Jurkat, Clone E6-1 (cell line): ENCODE results near the gene RILP.

Experiments used
- DNase-seq: peaks from one replicate; pipeline ENCODE4 v3.0.0-alpha.2; 2011; ENCODE audit warnings: low read depth, low spot score
- H3K4me3 ChIP-seq: 2 replicates; pipeline ENCODE4 v1.5.1; 2011; ENCODE audit warnings: mild to moderate bottlenecking, low read length, control low read depth, moderate library complexity

The RILP gene

DNA sequence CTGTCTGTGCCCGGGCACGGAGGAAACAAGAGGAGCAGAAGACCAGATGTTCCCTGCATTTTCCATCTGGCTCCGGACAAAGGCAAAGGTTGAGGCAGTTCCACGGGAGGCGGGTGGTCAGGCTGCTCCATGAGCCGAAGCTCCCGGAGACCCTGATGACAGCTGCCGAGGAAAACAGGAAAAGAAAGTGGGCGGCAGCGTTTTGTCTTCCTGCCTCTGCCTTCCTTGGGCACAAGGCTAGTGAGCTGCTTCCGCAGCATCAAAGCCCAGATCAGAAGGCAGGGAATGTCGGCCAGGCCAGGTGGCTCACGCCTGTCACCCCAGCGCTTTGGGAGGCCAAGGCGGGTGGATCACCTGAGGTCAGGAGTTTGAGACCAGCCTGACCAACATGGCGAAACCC lies 37.3 kb downstream of the RILP start:
- no peak for DNase-seq
- no peak overlapping the region for H3K4me3 ChIP-seq

DNA sequence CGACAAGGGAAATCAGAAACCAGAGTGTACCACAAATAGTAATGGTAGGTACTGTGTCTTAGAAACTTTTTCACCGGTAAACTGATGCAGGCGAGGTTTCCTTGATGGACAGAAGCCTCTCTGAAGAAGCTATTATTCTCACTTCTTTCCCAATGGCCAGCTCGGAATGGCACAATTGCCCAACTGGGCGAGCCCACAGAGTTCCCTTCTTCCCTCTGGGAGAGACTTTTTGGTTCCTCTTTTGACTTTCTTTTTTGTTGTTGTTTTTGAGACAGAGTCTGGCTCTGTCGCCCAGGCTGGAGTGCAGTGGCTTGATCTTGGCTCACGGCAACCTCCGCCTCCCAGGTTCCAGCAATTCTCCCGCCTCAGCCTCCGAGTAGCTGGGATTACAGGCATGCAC lies 38.0 kb downstream of the RILP start:
- H3K4me3 ChIP-seq: no peak overlapping the region
- no peak for DNase-seq

DNA sequence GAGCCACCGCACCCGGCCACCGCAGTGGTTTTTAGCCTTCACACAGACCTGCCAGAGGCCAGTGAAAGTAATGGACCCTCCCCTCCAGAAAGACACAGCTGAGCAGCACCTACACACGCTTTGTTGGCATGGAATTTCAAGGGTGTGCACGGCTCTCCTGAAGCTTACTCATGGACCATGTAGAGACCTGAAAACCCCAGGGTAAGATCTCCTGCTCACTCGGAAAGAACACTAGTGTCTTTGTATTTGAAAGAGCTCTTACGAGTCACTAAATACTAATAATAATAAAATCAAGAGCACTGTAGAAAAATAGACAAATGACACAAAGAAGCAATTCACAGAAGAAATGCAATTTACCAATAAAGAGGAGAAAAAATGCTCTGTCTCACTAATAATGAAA lies 41.0 kb downstream of the RILP start:
- DNase-seq: no peak

DNA sequence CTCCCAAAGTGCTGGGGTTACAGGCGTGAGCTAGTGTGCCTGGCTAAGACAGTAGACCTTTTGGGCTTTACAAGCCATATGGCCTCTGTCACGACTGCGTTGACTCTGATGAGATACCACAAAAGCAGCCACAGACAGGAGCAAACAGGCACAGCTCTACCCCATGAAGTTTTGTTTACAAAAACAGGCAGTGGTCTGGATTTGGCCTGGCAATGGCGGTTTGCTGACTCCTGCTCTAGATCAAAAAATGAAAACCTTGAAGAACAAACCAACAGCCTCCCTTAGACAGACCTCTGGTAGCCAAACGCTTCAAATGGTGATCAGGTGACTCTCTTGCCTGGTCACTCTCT lies 41.7 kb downstream of the RILP start:
- H3K4me3 ChIP-seq: no peak overlapping the region
- no peak for DNase-seq

More for the DNA sequence above, 41.0 kb downstream of the RILP start:
- no peak overlapping the region for H3K4me3 ChIP-seq

- H3K4me3 ChIP-seq: no peak overlapping the region
- DNase-seq: no peak
Measured at GRCh38 chr17:1606352-1606985, 43.2 kb downstream of the RILP start.

DNA sequence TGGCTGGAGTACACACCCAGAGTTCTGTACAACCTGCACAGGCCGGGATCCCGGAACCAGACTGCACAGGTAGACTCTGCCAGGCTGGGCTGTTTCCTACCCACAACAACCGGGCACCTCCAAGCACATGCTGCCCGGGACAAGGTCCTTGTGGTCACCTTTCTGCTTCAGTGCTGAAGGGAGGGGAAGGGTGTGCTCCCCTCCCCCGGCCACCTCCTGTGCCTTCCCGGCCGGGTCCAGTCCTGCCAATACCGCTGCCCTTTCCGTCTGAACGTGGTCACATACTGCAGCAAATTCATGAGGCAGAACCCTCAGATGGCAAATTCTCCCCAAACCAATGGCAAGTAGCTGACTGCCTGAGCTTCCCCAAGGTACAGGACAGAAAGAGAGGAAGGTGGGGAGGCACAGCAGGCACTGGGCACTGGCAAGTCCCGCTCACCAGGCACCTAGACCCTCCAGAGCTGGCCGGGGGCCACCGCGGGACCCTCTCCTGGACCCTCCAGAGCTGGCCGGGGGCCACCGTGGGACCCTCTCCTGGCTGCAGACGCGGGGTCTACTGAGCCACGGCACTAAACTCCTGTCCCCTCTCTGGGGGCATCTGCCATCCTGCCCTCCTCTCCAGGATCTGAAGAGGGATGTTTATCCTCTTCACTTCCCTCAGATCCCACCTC lies 43.9 kb downstream of the RILP start:
- DNase-seq: no peak
- H3K4me3 ChIP-seq: no peak overlapping the region

DNA sequence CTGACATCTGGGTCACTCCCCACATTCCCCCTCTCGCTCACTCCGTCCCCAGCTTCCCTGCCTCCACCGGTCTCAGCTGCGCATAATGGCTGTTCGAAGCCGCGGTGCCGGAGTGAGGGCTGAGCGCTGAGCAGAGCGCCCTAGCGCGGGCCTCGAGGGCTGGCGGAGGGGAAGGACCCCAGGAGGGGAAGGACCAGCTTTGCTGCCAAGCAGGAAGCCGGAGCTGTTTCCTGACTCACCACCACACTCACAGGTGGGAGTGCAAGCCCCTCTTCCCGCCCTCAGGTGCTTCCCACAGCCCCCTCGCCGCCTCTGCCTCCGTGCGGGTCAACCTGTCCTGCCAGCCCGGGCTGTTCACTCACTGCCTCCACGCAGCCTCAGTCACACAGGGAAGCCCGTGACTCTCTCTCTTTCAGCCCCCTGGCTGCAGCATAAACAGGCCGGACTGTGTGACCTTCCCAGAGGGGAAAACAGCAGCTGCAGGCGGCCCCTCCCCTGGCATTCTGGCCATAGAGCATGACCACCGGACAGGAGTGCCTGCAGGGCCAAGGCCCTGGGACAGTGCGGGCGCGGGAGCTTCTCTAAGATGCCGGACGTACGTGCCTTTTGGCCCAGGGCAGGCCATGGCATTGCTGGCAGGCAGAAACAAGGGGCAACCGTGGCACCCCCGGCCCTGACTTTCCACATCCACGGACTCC lies 44.7 kb downstream of the RILP start:
- DNase-seq: no peak
- no peak overlapping the region for H3K4me3 ChIP-seq

GRCh38 chr17:1601571-1601970 lies 48.1 kb downstream of the RILP start:
- no peak overlapping the region for H3K4me3 ChIP-seq
- no peak for DNase-seq

GRCh38 chr17:1598399-1599095 lies 51.1 kb downstream of the RILP start:
- H3K4me3 ChIP-seq: no peak overlapping the region
- no peak for DNase-seq

- DNase-seq: no peak
- H3K4me3 ChIP-seq: no peak overlapping the region
Measured at GRCh38 chr17:1597861-1598342, 51.8 kb downstream of the RILP start.
